GM12864 (cell line): Measurements from ENCODE around the gene ACAA1.
"Not testable (repeated sequence)": the region's sequence is repeated elsewhere in the genome, so short reads cannot be mapped to it uniquely, and the experiment has no call there.

ENCODE experiments used
- DNase-seq: peaks from one replicate; pipeline ENCODE4 v3.0.0-alpha.2; 2011; ENCODE audit warnings: low read depth
- H3K4me3 ChIP-seq: 2 replicates; pipeline ENCODE4 v1.5.1; 2011; ENCODE audit warnings: mild to moderate bottlenecking, low read depth, low read length, control low read depth
- CTCF ChIP-seq: IDR thresholded peaks from 2 replicates; pipeline ENCODE4 v1.5.1; 2011; ENCODE audit warnings: low read depth, mild to moderate bottlenecking, moderate library complexity, low read length, control low read depth, inconsistent platforms; ENCODE audit errors: missing control alignments

ACAA1 gene

DNA sequence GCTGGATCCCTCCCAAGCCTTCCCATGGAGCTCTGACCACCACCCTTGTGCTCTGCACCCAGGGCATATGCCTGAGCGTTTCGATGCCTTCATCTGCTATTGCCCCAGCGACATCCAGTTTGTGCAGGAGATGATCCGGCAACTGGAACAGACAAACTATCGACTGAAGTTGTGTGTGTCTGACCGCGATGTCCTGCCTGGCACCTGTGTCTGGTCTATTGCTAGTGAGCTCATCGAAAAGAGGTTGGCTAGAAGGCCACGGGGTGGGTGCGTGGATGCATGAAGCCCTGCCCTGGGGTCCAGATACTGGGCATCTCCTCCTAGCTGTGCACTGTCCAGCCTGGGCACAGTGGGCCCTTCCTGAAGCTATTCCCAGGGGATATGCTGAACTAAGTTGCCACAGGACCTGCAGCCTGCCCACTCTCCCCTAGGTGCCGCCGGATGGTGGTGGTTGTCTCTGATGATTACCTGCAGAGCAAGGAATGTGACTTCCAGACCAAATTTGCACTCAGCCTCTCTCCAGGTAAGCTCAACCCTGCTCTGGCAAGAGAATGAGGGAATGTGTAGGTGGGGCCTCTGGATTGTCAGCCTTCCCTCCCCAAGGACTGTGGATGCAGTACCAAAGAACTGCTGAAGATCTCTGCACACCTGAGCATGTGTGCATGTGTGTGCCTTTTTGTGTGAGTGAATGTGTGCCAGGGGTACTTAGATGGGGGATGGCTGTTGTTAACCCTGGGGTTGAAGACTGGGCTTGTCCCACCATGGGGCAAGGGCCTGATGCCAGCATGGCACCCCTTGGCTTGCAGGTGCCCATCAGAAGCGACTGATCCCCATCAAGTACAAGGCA is 3.6 kb upstream of the ACAA1 start:
- TF ChIP-seq CTCF = no peak
- H3K4me3 ChIP-seq = no peak overlapping the region; the same call in 1 of the 2 replicates
- DNase-seq = no peak

DNA sequence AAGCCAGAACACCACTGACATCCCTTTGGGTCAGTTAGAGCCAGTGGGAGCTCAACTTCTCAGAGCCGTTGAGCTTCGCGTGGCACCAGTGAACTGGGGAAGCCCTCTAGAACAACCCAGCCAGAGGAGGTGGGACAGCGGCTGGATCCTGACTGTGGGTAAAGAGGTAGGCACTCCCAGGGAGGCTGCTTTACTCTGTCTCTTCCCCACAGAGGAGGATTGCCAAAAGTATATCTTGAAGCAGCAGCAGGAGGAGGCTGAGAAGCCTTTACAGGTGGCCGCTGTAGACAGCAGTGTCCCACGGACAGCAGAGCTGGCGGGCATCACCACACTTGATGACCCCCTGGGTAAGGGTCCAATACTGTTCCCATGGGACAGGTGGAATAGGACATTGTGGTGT is 2.7 kb upstream of the ACAA1 start:
- DNase-seq = no peak
- peak overlapping the region; percentile 71 for H3K4me3 ChIP-seq
- TF ChIP-seq CTCF = no peak

DNA sequence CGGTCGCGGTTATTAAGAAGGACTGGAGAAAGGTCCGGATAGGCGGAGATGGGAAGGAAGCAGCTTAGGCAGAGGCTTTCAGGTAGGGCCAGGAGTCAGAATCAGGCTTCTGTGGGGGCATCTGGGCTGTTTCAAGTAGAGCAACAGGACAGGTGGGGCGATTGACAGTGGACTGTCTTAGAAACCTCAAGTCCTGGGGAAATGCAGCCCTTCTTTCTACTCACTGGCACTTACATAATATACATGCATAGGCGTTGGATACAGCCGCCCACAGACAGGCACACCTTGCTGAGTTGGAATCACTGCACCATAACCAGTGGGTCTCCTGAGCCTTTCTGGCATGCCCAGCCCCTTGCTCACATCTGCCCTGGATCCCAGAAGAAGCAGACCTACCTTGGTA is 2.3 kb upstream of the ACAA1 start:
- TF ChIP-seq CTCF = no peak
- no peak for DNase-seq
- H3K4me3 ChIP-seq = peak overlapping the region; percentile 71

- no peak for TF ChIP-seq CTCF
- DNase-seq = no peak
These were observed 1.6 kb upstream of the ACAA1 start, which contains the start of gene MYD88 for GRCh38 chr3:38138349-38139190. Gene MYD88, plus strand, starts transcription at chr3:38138661. Its CDS starts 40 bp downstream, at chr3:38138701.

GRCh38 chr3:38137615-38138348 is 855 bp upstream of the ACAA1 start:
- H3K4me3 ChIP-seq = peak overlapping the region; percentile 71
- no peak for DNase-seq
- peak; percentile 5 for TF ChIP-seq CTCF

More at GRCh38 chr3:38138349-38139190, 1.6 kb upstream of the ACAA1 start, which contains the start of gene MYD88:
- peak within 1 kb of the TSS; percentile 71 for H3K4me3 ChIP-seq

GRCh38 chr3:38136393-38136776 is 542 bp downstream of the ACAA1 start:
- no peak for TF ChIP-seq CTCF
- H3K4me3 ChIP-seq = peak overlapping the region; percentile 71
- DNase-seq = no peak

DNA sequence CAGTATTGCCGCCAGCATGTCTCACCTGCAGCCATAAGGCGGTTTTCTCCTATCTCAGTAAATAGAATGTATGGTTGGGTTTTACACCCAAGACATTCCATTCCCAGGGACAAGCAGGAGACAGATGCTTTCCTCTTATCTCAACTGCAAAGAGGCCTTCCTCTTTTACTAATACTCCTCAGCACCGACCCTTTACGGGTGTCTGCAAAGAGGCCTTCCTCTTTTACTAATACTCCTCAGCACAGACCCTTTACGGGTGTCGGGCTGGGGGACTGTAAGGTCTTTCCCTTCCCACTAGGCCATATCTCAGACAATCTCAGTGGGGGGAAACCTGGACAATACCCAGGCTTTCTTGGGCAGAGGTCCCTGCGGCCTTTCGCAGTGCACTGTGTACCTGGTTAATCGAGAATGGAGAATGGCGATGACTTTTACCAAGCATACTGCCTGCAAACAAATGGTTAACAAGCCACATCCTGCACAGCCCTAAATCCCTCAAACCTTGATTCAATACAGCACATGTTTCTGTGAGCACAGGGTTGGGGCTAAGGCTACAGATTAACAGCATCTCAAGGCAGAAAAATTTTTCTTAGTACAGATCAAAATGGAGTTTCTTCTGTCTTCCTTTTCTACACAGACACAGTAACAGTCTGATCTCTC is 1.2 kb downstream of the ACAA1 start:
- peak overlapping the region; percentile 71 for H3K4me3 ChIP-seq
- DNase-seq = not testable (repeated sequence)

DNA sequence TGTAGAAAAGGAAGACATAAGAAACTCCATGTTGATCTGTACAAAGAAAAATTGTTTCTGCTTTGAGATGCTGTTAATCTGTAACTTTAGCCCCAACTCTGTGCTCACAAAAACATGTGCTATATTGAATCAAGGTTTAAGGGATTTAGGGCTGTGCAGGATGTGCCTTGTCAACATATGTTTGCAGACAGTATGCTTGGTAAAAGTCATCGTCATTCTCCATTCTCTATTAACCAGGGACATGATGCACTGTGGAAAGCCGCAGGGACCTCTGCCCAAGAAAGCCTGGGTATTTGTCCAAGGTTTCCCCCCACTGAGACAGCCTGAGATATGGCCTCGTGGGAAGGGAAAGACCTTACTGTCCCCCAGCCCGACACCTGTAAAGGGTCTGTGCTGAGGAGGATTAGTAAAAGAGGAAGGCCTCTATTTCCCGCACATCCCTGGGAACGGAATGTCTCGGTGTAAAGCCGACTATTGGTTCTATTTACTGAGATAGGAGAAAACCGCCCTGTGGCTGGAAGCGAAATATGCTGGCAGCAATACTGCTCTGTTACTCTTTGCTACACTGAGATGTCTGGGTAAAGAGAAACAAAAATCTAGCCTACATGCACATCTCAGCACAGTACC is 2.3 kb downstream of the ACAA1 start:
- not testable (repeated sequence) for DNase-seq, H3K4me3 ChIP-seq
